Peyer's patch (tissue), 4 donors: Measurements from ENCODE around the gene EIF4A2. TPM values are rescaled to one million over a fixed set of nuclear protein-coding genes. Genes with fewer than 3 reads are reported as not detected.

ENCODE experiments used
- DNase-seq, 3 donors: peaks; one replicate each; pipeline ENCODE4 v3.0.0-alpha.2; 2017 to 2019
- H3K27ac ChIP-seq, 4 donors: fragments of 200-600 bp; sonication (generic); one replicate each; pipeline ENCODE4 v1.5.1; 2016 to 2019
- H3K27me3 ChIP-seq, 2 donors: fragments of 200-600 bp; sonication (generic); one replicate each; pipeline ENCODE4 v1.5.1; 2019
- H3K36me3 ChIP-seq, 3 donors: fragments of 200-600 bp; sonication (generic); one replicate each; pipeline ENCODE4 v1.5.1; 2016 to 2019
- H3K4me1 ChIP-seq, 4 donors: fragments of 200-600 bp; sonication (generic); one replicate each; pipeline ENCODE4 v1.5.1; 2016 to 2019
- H3K4me3 ChIP-seq, 4 donors: fragments of 200-600 bp; sonication (generic); 1 replicate in 3 of 4; 2 replicates in 1 of 4; pipeline ENCODE4 v1.5.1; 2016 to 2019; ENCODE audit warnings: mild to moderate bottlenecking in 1 of 4
- H3K9me3 ChIP-seq, 4 donors: fragments of 200-600 bp; sonication (generic); one replicate each; pipeline ENCODE4 v1.5.1; 2016 to 2019; ENCODE audit warnings: mild to moderate bottlenecking in 1 of 4
- CTCF ChIP-seq, 6 experiments: fragments of 450-650 bp in 4 of 6; fragments of 200-600 bp in 2 of 6; sonication (generic) in 1 of 6; IDR thresholded peaks; one replicate each; pipeline ENCODE4 v1.5.1; 2017 to 2019; ENCODE audit warnings: antibody characterized with exemption in 6 of 6, mild to moderate bottlenecking in 3 of 6, moderate library complexity in 1 of 6
- POLR2A ChIP-seq, 2 donors: fragments of 450-650 bp; IDR thresholded peaks; one replicate each; pipeline ENCODE4 v1.5.1; 2017; ENCODE audit warnings: antibody characterized with exemption in 2 of 2, mild to moderate bottlenecking in 2 of 2, moderate library complexity in 2 of 2
- total RNA-seq, 4 donors: library from RNA; depleted of rRNA; stranded (reverse); fragments of >200 nt; gene quantifications; one replicate each; pipeline ENCODE4 v1.1.0, GENCODE V29; 2016

The EIF4A2 gene
- total RNA-seq, 4 donors from 2014 or later = 218 to 408 (median 262) TPM

- H3K27me3 ChIP-seq = peaks cover 0 to 21% of the 10 kb centered on the region in 2 donors
- peaks cover 0 to 14% (median 11%) of the 10 kb centered on the region in 4 donors for H3K4me1 ChIP-seq
- H3K4me3 ChIP-seq = no peak overlapping the region
- peak in 1 of 3 donors; percentile 46 for DNase-seq
- H3K36me3 ChIP-seq = no peaks in the 10 kb centered on the region
- no peaks in the 10 kb centered on the region for H3K9me3 ChIP-seq
- H3K27ac ChIP-seq = no peak overlapping the region
- TF ChIP-seq CTCF (IDR thresholded peaks at IDR 0.05) = no peak
- no peak for TF ChIP-seq POLR2A (IDR thresholded peaks at IDR 0.05)
Measured at GRCh38 chr3:186825294-186825821, 42.0 kb downstream of the EIF4A2 start.

GRCh38 chr3:186825872-186826409, 42.6 kb downstream of the EIF4A2 start:
- TF ChIP-seq POLR2A (IDR thresholded peaks at IDR 0.05) (no peak), CTCF (IDR thresholded peaks at IDR 0.05) (no peak)
- H3K4me1 ChIP-seq = peaks cover 0 to 14% (median 11%) of the 10 kb centered on the region in 4 donors
- no peak overlapping the region for H3K4me3 ChIP-seq
- H3K27me3 ChIP-seq = peaks cover 0 to 21% of the 10 kb centered on the region in 2 donors
- DNase-seq = peak in 1 of 3 donors; percentile 42
- no peaks in the 10 kb centered on the region for H3K9me3 ChIP-seq
- no peak overlapping the region for H3K27ac ChIP-seq
- H3K36me3 ChIP-seq = no peaks in the 10 kb centered on the region

GRCh38 chr3:186826410-186826975, 43.1 kb downstream of the EIF4A2 start:
- TF ChIP-seq CTCF (IDR thresholded peaks at IDR 0.05) (no peak), POLR2A (IDR thresholded peaks at IDR 0.05) (no peak)
- Histone ChIP-seq H3K27me3 (peaks cover 0 to 21% of the 10 kb centered on the region in 2 donors), H3K36me3 (no peaks in the 10 kb centered on the region), H3K27ac (peak overlapping the region in 1 of 4 donors; percentile 73), H3K9me3 (no peaks in the 10 kb centered on the region), H3K4me3 (peak overlapping the region; percentile 57 to 73 (median 66)), H3K4me1 (peaks cover 0 to 14% (median 11%) of the 10 kb centered on the region in 4 donors)
- DNase-seq = peak in 2 of 3 donors; percentile 33 to 51

- no peak for TF ChIP-seq POLR2A (IDR thresholded peaks at IDR 0.05)
- TF ChIP-seq CTCF (IDR thresholded peaks at IDR 0.05) = no peak
- Histone ChIP-seq H3K4me3 (peak overlapping the region; percentile 57 to 73 (median 66)), H3K4me1 (peaks cover 0 to 14% (median 11%) of the 10 kb centered on the region in 4 donors), H3K36me3 (no peaks in the 10 kb centered on the region), H3K27me3 (peaks cover 0 to 21% of the 10 kb centered on the region in 2 donors), H3K9me3 (no peaks in the 10 kb centered on the region), H3K27ac (peak overlapping the region in 1 of 4 donors; percentile 73)
- DNase-seq = peak; percentile 74 to 88 (median 85)
Measured at GRCh38 chr3:186826976-186827857, 43.8 kb downstream of the EIF4A2 start.

GRCh38 chr3:186828340-186828739, 45.0 kb downstream of the EIF4A2 start:
- no peaks in the 10 kb centered on the region for H3K36me3 ChIP-seq
- no peak overlapping the region for H3K27ac ChIP-seq
- H3K4me1 ChIP-seq = peaks cover 0 to 14% (median 11%) of the 10 kb centered on the region in 4 donors
- TF ChIP-seq POLR2A (IDR thresholded peaks at IDR 0.05) (no peak), CTCF (IDR thresholded peaks at IDR 0.05) (no peak)
- no peak overlapping the region for H3K4me3 ChIP-seq
- peak in 1 of 3 donors; percentile 39 for DNase-seq
- H3K27me3 ChIP-seq = peaks cover 0 to 21% of the 10 kb centered on the region in 2 donors
- H3K9me3 ChIP-seq = no peaks in the 10 kb centered on the region
